Activated CD4-positive, alpha-beta T cell treated with anti-CD3 and anti-CD28 coated beads, Interleukin-2, amount 10 ng/mL, durations not matched to agents 24 days and 14 days (primary cell): Measurements from ENCODE around the gene TNK2. TPM values are rescaled to one million over a fixed set of nuclear protein-coding genes. Genes with fewer than 3 reads are reported as not detected.
"Not testable (repeated sequence)": the region's sequence is repeated elsewhere in the genome, so short reads cannot be mapped to it uniquely, and the experiment has no call there.

Experiments
- DNase-seq: peaks from one replicate; pipeline ENCODE4 v3.0.0; 2022
- H3K27ac Mint-ChIP-seq: one replicate; pipeline ENCODE4 v1.8.0; 2022; ENCODE audit warnings: mild to moderate bottlenecking, mixed read lengths
- H3K27me3 Mint-ChIP-seq: one replicate; pipeline ENCODE4 v1.8.0; 2022; ENCODE audit warnings: mixed read lengths
- H3K36me3 Mint-ChIP-seq: one replicate; pipeline ENCODE4 v1.8.0; 2022; ENCODE audit warnings: low read depth, mild to moderate bottlenecking, mixed read lengths
- H3K4me1 Mint-ChIP-seq: one replicate; pipeline ENCODE4 v1.8.0; 2021; ENCODE audit warnings: mixed read lengths
- H3K4me3 Mint-ChIP-seq: one replicate; pipeline ENCODE4 v1.8.0; 2022; ENCODE audit warnings: mild to moderate bottlenecking, moderate library complexity, mixed read lengths
- H3K9me3 Mint-ChIP-seq: one replicate; pipeline ENCODE4 v1.8.0; 2021; ENCODE audit warnings: mixed read lengths
- intact Hi-C: fragments of 100-400 bp; cut with micrococcal nuclease; formaldehyde crosslinking; loops from one replicate; pipeline ENCODE4 v1.15.1; 2023
- total RNA-seq: library from RNA; stranded (reverse); gene quantifications from 2 replicates; pipeline ENCODE4 v1.2.3, GENCODE V29; 2022

TNK2 gene
- total RNA-seq, 1 donor from 2014 or later = 110 TPM

GRCh38 chr3:195880037-195880431 lies 28.3 kb downstream of the TNK2 start:
- Mint-ChIP-seq H3K9me3 (no peaks in the 10 kb centered on the region), H3K36me3 (peaks cover 29% of the 10 kb centered on the region), H3K27ac (no peak overlapping the region), H3K4me3 (no peak overlapping the region), H3K4me1 (peaks cover 2% of the 10 kb centered on the region), H3K27me3 (no peaks in the 10 kb centered on the region)
- no peak for DNase-seq
- intact Hi-C loops = no loop called here

- Mint-ChIP-seq H3K27me3 (no peaks in the 10 kb centered on the region), H3K9me3 (no peaks in the 10 kb centered on the region), H3K4me1 (peaks cover 2% of the 10 kb centered on the region), H3K4me3 (no peak overlapping the region), H3K36me3 (peaks cover 29% of the 10 kb centered on the region), H3K27ac (no peak overlapping the region)
- no peak for DNase-seq
- intact Hi-C loops = no loop called here
Measured at GRCh38 chr3:195879416-195880036, 28.8 kb downstream of the TNK2 start.

DNA sequence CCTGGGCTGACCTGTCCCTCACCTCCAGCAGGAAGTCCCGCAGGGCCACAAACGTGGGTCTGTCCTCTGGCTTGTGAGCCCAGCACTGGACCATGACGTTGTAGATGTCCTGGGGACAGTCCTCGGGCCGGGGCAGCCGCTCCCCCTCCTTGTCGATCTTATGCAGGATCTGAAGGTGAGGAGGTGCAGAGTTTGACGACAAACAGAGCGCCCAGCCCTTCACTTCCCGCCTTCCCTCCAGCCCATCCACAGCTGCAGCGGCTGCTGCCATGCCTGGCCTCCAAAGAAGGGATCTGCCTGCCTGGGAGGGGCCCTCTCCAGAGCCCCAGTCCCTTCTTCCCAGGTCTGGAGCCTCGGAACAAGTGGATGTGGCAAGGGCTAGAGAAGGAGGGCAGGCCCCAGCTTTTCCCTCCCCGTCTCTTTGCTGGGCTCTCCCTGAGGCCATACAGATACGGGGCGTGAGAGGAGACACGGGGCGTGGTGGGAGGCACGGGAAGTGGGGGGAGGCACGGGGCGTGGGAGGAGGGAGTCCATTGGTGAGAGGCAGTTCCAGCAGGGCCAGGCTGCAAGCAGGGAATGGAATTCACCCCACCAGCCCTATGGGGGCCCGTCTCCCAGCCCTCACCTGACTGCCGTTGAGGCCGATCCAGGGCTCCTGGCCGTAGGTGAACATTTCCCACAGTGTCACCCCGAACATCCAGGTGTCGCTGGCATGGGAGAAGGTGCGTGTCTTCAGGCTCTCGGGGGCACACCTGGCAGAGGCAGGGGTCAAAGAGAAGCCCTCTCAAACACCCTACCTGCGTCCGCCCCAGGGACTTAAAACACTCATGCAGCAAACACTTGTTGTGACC lies 29.7 kb downstream of the TNK2 start:
- peaks cover 25% of the 10 kb centered on the region for H3K36me3 Mint-ChIP-seq
- H3K4me1 Mint-ChIP-seq = peaks cover 2% of the 10 kb centered on the region
- no peaks in the 10 kb centered on the region for H3K9me3 Mint-ChIP-seq
- DNase-seq = no peak
- H3K4me3 Mint-ChIP-seq = no peak overlapping the region
- H3K27ac Mint-ChIP-seq = no peak overlapping the region
- H3K27me3 Mint-ChIP-seq = no peaks in the 10 kb centered on the region
- intact Hi-C loops = no loop called here

DNA sequence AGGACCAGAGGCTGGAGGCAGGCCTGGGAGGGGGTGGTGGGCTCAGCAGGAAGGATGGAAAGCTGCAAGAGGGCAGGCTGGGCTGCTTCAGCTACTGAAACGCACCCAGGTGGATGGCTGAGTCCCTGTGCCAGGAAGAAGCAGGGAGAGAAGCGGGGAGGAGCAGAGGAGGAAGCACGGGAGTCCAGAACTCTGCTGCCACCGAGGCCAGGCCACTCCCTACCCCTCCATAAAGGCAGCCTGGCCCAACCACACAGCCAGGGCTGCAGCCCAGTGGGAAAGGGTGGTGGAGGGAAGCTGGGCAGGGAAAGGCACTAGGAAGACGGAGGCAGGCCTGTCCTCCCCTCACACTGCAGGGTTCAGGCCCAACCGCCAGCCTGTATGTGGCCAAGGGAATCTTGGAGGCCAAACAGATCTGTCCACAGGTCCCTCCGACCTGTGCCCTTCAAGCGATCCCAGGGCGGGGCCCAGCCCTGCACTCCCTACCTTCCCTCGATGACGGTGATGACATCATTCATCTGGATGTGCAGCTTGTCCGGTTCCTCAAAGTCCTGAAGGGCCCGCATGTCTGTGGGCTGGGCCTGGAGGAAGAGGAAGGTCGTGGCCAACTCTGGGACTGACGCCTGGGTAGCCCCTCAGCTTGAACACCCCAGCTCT lies 30.5 kb downstream of the TNK2 start:
- no peak for DNase-seq
- Mint-ChIP-seq H3K36me3 (peaks cover 23% of the 10 kb centered on the region), H3K4me3 (no peak overlapping the region), H3K27me3 (no peaks in the 10 kb centered on the region), H3K27ac (no peak overlapping the region), H3K9me3 (no peaks in the 10 kb centered on the region), H3K4me1 (peaks cover 2% of the 10 kb centered on the region)
- intact Hi-C loops = no loop called here

GRCh38 chr3:195877136-195877715 lies 31.1 kb downstream of the TNK2 start:
- Mint-ChIP-seq H3K4me1 (peaks cover 2% of the 10 kb centered on the region), H3K27me3 (no peaks in the 10 kb centered on the region), H3K36me3 (peaks cover 25% of the 10 kb centered on the region), H3K27ac (peak overlapping the region; percentile 34), H3K9me3 (no peaks in the 10 kb centered on the region), H3K4me3 (no peak overlapping the region)
- intact Hi-C loops = no loop called here
- DNase-seq = no peak

DNA sequence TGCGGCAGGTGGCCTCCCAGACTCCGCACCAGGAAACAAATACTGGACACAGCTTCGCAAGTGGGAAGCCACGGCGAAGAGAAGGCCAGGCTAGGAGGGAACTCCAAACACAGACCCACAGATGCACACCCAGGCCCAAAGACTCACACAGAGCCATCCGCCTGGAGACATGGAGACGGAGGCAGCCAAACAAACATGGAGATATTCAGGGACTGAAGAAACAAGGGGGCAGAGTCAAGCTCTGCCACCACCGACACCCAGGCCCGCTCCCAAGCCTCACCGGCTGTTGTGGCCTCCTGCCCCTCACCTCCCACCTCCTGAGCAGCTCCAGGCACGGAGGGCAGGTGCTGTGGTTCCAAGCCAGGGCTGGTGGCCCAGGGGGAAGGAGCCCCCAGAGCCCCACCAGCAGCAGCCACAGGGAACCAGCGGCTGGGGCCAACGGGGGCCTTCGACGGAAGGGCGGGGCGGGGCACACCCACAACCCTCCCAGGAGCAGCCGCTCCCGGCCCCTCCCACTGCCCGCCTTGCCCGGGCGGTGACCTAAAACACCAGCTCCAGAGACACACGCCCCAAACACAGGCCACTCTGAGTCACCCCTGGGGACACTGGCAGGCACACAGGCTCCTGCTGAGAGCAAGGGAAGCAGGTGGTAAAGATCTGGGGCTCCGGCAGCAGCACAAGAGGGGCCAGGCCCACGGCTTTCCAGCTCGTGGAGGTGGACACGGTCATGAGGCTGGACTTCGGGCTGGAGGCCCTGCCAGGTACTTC lies 31.9 kb downstream of the TNK2 start:
- H3K4me3 Mint-ChIP-seq = no peak overlapping the region
- DNase-seq = no peak

DNA sequence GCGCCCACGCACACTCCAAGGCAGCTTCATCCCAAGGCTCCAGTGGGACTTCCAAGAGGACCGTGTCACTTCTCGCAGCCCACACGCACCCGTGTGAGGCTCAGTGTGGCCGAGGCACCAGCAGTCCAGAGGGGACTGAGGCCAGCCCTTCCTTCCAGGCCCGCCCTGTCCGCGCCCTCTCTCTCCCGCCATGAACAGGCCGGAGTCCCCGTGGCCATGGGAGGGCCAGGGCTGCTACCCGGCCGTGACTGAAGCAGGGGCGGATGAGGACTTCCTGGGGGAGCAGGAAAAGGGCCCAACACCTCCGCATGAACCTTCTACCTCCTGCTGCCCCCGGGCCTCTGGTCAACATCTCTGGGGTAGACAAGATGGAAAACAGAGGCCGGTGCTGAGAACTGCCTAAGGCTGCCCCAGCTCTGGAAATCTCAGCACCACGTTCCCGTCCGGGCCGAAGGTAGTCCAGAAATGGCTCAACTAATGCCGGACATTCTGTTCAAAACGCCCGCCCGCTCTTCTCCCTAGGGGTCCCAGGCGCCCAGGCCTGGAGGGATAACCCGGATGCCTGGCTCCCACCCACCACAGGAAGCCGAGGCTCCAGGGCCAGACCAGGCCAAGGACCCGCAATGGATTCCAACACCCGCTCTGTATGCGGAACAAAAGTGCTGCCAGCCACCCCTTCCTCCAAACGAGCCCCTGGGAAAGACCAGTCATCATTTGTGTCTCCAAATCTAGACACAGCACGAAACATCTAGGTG lies 32.7 kb downstream of the TNK2 start:
- Mint-ChIP-seq H3K4me1 (peaks cover 2% of the 10 kb centered on the region), H3K36me3 (peaks cover 27% of the 10 kb centered on the region), H3K27ac (no peak overlapping the region), H3K4me3 (no peak overlapping the region), H3K27me3 (no peaks in the 10 kb centered on the region), H3K9me3 (no peaks in the 10 kb centered on the region)
- DNase-seq = no peak
- intact Hi-C loops = no loop called here

More for the DNA sequence above, 31.9 kb downstream of the TNK2 start:
- no peaks in the 10 kb centered on the region for H3K27me3 Mint-ChIP-seq
- H3K36me3 Mint-ChIP-seq = peaks cover 26% of the 10 kb centered on the region
- H3K9me3 Mint-ChIP-seq = no peaks in the 10 kb centered on the region
- intact Hi-C loops = no loop called here
- H3K27ac Mint-ChIP-seq = no peak overlapping the region
- peaks cover 2% of the 10 kb centered on the region for H3K4me1 Mint-ChIP-seq

DNA sequence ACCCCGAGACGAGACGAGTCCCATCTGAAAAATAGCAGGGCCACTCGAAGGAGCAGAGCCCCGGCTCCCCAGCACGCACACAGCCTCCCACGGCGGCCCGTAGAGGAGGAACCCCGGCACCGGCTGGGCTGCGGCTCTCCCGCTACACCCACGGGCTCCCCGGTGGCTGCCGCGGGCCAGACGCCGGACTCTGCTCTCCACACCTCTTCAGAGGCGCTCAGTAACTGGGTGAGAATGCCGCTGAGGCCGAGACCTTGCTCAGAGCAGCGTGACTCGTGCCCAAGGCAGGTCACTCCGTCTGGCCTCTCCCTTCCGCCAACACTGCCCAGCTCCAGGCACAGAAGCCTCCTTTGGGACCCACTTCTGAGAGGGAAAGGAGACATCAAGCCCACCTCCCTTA lies 34.4 kb downstream of the TNK2 start:
- no peak for DNase-seq
- no peak overlapping the region for H3K4me3 Mint-ChIP-seq
- intact Hi-C loops = no loop called here
- H3K4me1 Mint-ChIP-seq = peaks cover 2% of the 10 kb centered on the region
- H3K36me3 Mint-ChIP-seq = peaks cover 22% of the 10 kb centered on the region
- H3K27me3 Mint-ChIP-seq = no peaks in the 10 kb centered on the region
- H3K9me3 Mint-ChIP-seq = no peaks in the 10 kb centered on the region
- H3K27ac Mint-ChIP-seq = no peak overlapping the region

DNA sequence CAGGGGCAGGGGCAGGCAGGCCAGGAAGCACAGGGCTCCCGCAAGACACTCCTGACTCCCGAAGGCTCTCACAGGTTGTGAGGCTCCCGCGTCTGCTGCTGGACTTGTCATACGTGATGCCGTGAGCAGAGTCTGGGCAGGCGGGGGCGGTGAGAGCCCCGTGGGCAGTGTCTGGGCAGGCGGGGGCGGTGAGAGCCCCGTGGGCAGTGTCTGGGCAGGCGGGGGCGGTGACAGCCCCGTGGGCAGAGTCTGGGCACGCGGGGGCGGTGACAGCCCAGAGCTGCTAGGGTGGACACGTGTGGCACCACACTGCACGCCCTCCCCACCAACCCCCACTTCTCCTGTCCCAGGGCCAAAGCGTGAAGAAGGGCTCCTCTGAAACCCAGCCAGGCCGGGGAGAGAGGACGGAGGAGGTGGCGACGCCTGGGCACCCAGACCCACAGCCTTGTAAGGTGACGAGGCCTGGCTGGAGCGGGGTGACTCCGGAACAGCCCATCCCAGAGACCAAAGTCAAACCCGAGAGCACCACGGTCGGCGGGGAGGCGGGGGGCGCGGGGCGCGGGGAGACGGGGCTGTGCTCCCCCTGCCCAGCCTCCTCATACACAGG lies 35.0 kb downstream of the TNK2 start:
- peaks cover 24% of the 10 kb centered on the region for H3K36me3 Mint-ChIP-seq
- no peak overlapping the region for H3K4me3 Mint-ChIP-seq
- peaks cover 2% of the 10 kb centered on the region for H3K4me1 Mint-ChIP-seq
- H3K27ac Mint-ChIP-seq = no peak overlapping the region
- no peaks in the 10 kb centered on the region for H3K9me3 Mint-ChIP-seq
- no peak for DNase-seq
- H3K27me3 Mint-ChIP-seq = no peaks in the 10 kb centered on the region
- intact Hi-C loops = no loop called here

- DNase-seq = no peak
- intact Hi-C loops = no loop called here
- Mint-ChIP-seq H3K27ac (no peak overlapping the region), H3K4me1 (peaks cover 2% of the 10 kb centered on the region), H3K4me3 (no peak overlapping the region), H3K36me3 (peaks cover 22% of the 10 kb centered on the region), H3K9me3 (no peaks in the 10 kb centered on the region), H3K27me3 (no peaks in the 10 kb centered on the region)
Measured at GRCh38 chr3:195872800-195873199, 35.6 kb downstream of the TNK2 start.

- Mint-ChIP-seq H3K4me3 (no peak overlapping the region), H3K4me1 (no peaks in the 10 kb centered on the region), H3K27ac (no peak overlapping the region), H3K27me3 (no peaks in the 10 kb centered on the region), H3K9me3 (no peaks in the 10 kb centered on the region), H3K36me3 (peaks cover 18% of the 10 kb centered on the region)
- DNase-seq = no peak
- intact Hi-C loops = no loop called here
Measured at GRCh38 chr3:195872097-195872496, 36.3 kb downstream of the TNK2 start.

- H3K4me3 Mint-ChIP-seq, H3K9me3 Mint-ChIP-seq, intact Hi-C loops: not testable (repeated sequence)
Measured at GRCh38 chr3:195871686-195872085, 36.7 kb downstream of the TNK2 start.

More at GRCh38 chr3:195871686-195872085, 36.7 kb downstream of the TNK2 start:
- H3K27ac Mint-ChIP-seq, H3K4me1 Mint-ChIP-seq, H3K27me3 Mint-ChIP-seq, DNase-seq: not testable (repeated sequence)
- H3K36me3 Mint-ChIP-seq = peaks cover 16% of the 10 kb centered on the region
